OCI-LY3 (cell line): ENCODE data around the gene BZW2.

ENCODE experiments used
- EZH2phosphoT487 ChIP-seq: fragments of 200-600 bp; shearing (Covaris generic); IDR thresholded peaks from 2 replicates; pipeline ENCODE4 v1.6.1; 2018; ENCODE audit warnings: antibody characterized with exemption, mixed run types, low read depth
- TF ChIP-seq, protein P1 (sequence below): fragments of 200-600, 300-600 bp; sonication (generic); IDR thresholded peaks from 2 replicates; pipeline ENCODE4 v1.5.1; 2014; ENCODE audit warnings: antibody characterized with exemption, low read length, low read depth

DNA sequence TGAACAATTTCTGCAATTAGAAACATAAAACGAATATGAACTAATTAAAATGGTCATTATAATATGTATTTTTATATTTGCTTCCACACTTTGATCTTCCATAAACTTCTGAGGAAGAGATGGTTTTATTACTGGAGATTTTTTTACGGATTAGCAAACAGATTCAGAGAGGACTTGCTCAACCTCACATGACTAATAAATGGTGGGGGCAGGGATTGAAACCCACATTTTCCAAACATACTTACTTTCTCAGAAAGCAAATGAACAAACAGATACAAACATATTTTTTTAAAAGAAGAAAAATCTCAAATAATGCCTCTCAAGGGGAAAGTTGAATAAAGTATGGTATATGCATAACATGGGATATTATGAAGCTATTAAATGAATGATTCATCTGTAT is 18.7 kb upstream of the BZW2 start:
- TF ChIP-seq, protein P1, sequence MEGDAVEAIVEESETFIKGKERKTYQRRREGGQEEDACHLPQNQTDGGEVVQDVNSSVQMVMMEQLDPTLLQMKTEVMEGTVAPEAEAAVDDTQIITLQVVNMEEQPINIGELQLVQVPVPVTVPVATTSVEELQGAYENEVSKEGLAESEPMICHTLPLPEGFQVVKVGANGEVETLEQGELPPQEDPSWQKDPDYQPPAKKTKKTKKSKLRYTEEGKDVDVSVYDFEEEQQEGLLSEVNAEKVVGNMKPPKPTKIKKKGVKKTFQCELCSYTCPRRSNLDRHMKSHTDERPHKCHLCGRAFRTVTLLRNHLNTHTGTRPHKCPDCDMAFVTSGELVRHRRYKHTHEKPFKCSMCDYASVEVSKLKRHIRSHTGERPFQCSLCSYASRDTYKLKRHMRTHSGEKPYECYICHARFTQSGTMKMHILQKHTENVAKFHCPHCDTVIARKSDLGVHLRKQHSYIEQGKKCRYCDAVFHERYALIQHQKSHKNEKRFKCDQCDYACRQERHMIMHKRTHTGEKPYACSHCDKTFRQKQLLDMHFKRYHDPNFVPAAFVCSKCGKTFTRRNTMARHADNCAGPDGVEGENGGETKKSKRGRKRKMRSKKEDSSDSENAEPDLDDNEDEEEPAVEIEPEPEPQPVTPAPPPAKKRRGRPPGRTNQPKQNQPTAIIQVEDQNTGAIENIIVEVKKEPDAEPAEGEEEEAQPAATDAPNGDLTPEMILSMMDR = no peak
- no peak for TF ChIP-seq EZH2phosphoT487
